DND-41 (cell line): ENCODE results near the gene VOPP1.

ENCODE experiments used
- CTCF ChIP-seq: IDR thresholded peaks from 2 replicates; pipeline ENCODE4 v1.5.1; 2012; ENCODE audit warnings: borderline replicate concordance, low read length, moderate library complexity, mild to moderate bottlenecking; ENCODE audit not compliant: poor library complexity, severe bottlenecking; ENCODE audit errors: extremely low read depth
- EZH2 ChIP-seq: IDR thresholded peaks from 3 replicates; pipeline ENCODE4 v1.6.1; 2012; ENCODE audit warnings: borderline replicate concordance, low read depth, mild to moderate bottlenecking, moderate library complexity, low read length, inconsistent platforms; ENCODE audit not compliant: severe bottlenecking

DNA sequence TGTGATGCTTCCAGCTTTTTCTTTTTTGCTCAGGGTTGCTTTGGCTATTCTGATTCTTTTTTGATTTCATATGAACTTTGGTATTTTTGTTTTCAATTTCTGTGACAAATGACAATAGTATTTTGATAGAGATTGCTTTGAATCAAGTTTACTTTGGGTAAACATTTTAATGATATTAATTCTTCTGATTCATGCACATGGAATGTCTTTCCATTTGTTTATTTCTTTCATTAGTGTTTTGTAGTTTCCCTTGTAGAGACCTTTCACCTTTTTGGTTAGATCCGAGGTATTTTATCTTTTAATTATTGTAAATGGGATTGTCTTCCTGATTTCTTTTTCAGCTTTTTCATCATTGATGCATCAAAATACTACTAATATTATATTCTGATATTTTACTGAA is 114.0 kb downstream of the VOPP1 start:
- TF ChIP-seq CTCF, result no peak
- no peak for TF ChIP-seq EZH2
